ENCODE results near the gene CPAMD8. TPM values are rescaled to one million over a fixed set of nuclear protein-coding genes. Genes with fewer than 3 reads are reported as not detected.

The CPAMD8 gene
- total and polyA plus RNA-seq, 2 donors (not counting 3 experiments of a cell fraction or from before 2014, with no cell fraction given): 2.2 to 3.9 TPM

DNA sequence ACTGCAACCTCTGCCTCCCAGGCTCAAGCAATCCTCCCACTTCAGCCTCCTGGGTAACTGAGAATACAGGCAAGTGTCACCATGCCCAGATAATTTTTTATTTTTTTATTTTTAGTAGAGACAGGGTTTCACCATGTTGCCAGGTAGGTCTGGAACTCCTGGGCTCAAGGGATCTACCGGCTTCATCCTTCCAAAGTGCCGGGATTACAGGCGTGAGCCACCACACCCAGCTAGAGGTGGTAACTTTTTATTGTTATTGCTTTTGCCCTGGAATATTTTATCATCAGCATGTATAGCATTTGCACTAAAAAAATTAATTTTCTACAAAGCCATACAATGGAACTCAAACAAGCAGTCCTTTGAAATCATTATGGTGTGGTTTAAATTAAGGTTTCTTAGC, 34.6 kb upstream of the CPAMD8 start:
- Histone ChIP-seq H3K9ac (replicated peaks; ENCODE audit: extremely low read depth, insufficient read depth, low read length) (no peak overlapping the region), H3K4me2 (ENCODE audit: insufficient read depth, low read length) (no peak overlapping the region), H3K27ac (ENCODE audit: insufficient read depth, low read depth, low read length) (no peak overlapping the region), H3K36me3 (ENCODE audit: control insufficient read depth in 2 of 2, extremely low read depth in 1 of 2, insufficient read depth in 2 of 2, low read length in 2 of 2) (peaks cover 4 to 6% of the 10 kb centered on the region in 2 experiments), H4K20me1 (replicated peaks; ENCODE audit: control insufficient read depth, extremely low read depth, insufficient read depth, low read length) (no peaks in the 10 kb centered on the region), H3K9me1 (replicated peaks; ENCODE audit: control insufficient read depth, extremely low read depth, insufficient read depth, low read length) (no peaks in the 10 kb centered on the region), H3K9me3 (replicated peaks; ENCODE audit: control insufficient read depth, insufficient read depth, low read length) (no peaks in the 10 kb centered on the region), H2AFZ (ENCODE audit: low read depth, low read length) (no peak overlapping the region), H3K4me1 (ENCODE audit: control insufficient read depth, extremely low read depth, insufficient read depth, low read length) (no peaks in the 10 kb centered on the region), H3K27me3 (ENCODE audit: control insufficient read depth in 2 of 2, insufficient read depth in 2 of 2, low read length in 2 of 2) (no peaks in the 10 kb centered on the region), H3K4me3 (replicated peaks in 1 of 3; ENCODE audit: insufficient read depth in 1 of 3, low read depth in 1 of 3, low read length in 3 of 3) (no peak overlapping the region), H3K79me2 (ENCODE audit: control insufficient read depth, insufficient read depth, low read length) (peaks cover 27% of the 10 kb centered on the region)
- FAIRE-seq (peak; percentile 35), DNase-seq (ENCODE audit: low read depth, low spot score) (no peak)
- CTCF ChIA-PET: no interaction called here
- intact Hi-C loops (cut with micrococcal nuclease) (no loop called here), dilution Hi-C loops (cut with MboI; ENCODE audit: extremely low pct_ligation_motif_present, low sequenced_read_pairs) (no loop called here)
- POLR2A ChIA-PET: no interaction called here
- no TSS peak for BruUV-seq (replicated peaks)
- no peak for TF ChIP-seq FOS (IDR thresholded peaks at IDR 0.05; ENCODE audit: borderline replicate concordance, insufficient read depth, low read length)
- no peak for TF ChIP-seq JUN (IDR thresholded peaks at IDR 0.05; ENCODE audit: borderline replicate concordance, insufficient read depth, insufficient read length, low read depth)
- no peak for TF ChIP-seq MYC (IDR thresholded peaks at IDR 0.05; ENCODE audit: low read depth, low read length)
- TF ChIP-seq POLR2A (IDR thresholded peaks at IDR 0.05; ENCODE audit: low read depth, low read length): no peak
- TF ChIP-seq CTCF (IDR thresholded peaks at IDR 0.05; ENCODE audit: extremely low read depth in 1 of 2, insufficient read depth in 1 of 2, low read depth in 1 of 2, low read length in 2 of 2): no peak
- TF ChIP-seq POLR2AphosphoS5 (IDR thresholded peaks at IDR 0.05; ENCODE audit: insufficient read depth, low read depth, low read length): no peak
- TF ChIP-seq MAX (IDR thresholded peaks at IDR 0.05; ENCODE audit: insufficient read depth, insufficient read length): no peak
- no peak for TF ChIP-seq EZH2 (IDR thresholded peaks at IDR 0.05; ENCODE audit: borderline replicate concordance, low read depth, low read length, severe bottlenecking)
- TF ChIP-seq GATA2 (IDR thresholded peaks at IDR 0.05; ENCODE audit: insufficient read depth, insufficient read length, low read depth, low read length): no peak

Measured in endothelial cell of umbilical vein (primary cell).